Occipital lobe (tissue), 2 donors: Measurements from ENCODE around the gene VEZT. TPM values are rescaled to one million over a fixed set of nuclear protein-coding genes. Genes with fewer than 3 reads are reported as not detected.
A peak's percentile ranks its signal among the peaks of the same experiment; 100 is the strongest.

ENCODE experiments used
- small RNA-seq: library from RNA; depleted of rRNA; stranded (forward); fragments of <200 nt; gene quantifications from one replicate; pipeline ENCODE3, GENCODE V24; 2014
- total RNA-seq: library from RNA; depleted of rRNA; stranded (reverse); fragments of >200 nt; gene quantifications from one replicate; pipeline ENCODE4 v1.2.3, GENCODE V29; 2014

Gene VEZT
- total RNA-seq, 1 donor from 2014 or later = 256 TPM

Small RNA genes lying within 50 kb of the gene (small RNA-seq; reads per million reads assigned to genes)
- 11.8 reads per million, percentile 92 among the genes with 10 or more reads in this experiment for gene MIR331
- not detected for gene MIR3685
- not detected for gene RF00019
- not detected for gene RNU6-808P

Other genes starting within 250 kb of the VEZT start
- 55.8 TPM for gene NDUFA12, start 214.1 kb upstream of the VEZT start, total RNA-seq
- 42.0 TPM for gene NR2C1, start 144.2 kb upstream of the VEZT start, total RNA-seq
- gene FGD6, start 340 bp upstream of the VEZT start, total RNA-seq = 21.1 TPM